ENCODE data around the gene MGAT3.

DNA sequence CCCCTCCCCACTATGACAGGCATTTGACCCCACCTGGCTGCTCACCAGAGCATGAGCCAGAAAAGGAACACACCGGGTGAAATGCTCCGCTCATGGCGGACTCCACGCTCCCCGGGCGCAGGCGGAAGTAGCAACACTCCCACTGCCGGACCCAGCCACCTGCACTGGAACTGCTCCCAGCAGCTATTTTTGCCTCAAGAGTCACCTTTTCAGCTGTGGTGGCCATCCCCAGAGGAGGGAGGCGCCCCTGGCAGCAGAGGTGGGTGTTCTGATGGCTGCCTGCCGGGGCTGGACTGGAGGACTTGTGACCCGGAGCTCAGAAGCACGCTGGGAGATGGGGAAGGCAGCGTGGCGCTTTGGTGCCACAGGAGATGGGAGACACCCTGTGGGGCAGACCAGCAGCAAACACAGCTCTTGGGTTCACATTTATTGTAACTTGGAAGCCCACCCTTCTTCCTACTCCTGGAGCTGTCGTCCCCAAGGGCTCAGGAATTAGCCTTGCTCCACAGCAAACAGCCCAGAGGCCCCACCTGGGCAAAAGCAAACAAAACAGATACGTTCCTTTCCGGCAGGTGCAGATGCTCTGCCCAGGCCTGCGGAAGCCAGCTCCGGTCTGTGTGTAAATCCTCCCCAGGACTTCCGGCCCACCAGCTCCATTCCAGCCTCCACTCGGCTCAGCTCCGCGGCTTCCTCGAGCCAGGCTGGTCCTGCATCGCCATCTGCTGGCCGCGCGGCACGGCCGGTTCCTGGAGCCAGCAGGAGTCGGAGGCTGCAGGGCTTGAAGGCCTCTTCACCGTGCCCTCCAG lies 72.1 kb downstream of the MGAT3 start:
- TF ChIP-seq, protein P1, sequence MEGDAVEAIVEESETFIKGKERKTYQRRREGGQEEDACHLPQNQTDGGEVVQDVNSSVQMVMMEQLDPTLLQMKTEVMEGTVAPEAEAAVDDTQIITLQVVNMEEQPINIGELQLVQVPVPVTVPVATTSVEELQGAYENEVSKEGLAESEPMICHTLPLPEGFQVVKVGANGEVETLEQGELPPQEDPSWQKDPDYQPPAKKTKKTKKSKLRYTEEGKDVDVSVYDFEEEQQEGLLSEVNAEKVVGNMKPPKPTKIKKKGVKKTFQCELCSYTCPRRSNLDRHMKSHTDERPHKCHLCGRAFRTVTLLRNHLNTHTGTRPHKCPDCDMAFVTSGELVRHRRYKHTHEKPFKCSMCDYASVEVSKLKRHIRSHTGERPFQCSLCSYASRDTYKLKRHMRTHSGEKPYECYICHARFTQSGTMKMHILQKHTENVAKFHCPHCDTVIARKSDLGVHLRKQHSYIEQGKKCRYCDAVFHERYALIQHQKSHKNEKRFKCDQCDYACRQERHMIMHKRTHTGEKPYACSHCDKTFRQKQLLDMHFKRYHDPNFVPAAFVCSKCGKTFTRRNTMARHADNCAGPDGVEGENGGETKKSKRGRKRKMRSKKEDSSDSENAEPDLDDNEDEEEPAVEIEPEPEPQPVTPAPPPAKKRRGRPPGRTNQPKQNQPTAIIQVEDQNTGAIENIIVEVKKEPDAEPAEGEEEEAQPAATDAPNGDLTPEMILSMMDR (conservative IDR thresholded peaks at IDR 0.05): peak; percentile 99
- TF ChIP-seq ZFX (IDR thresholded peaks at IDR 0.05): no peak; the same call in 1 of the 2 replicates

Data from C4-2B (cell line).